ENCODE measurements around the gene TSC22D1.

DNA sequence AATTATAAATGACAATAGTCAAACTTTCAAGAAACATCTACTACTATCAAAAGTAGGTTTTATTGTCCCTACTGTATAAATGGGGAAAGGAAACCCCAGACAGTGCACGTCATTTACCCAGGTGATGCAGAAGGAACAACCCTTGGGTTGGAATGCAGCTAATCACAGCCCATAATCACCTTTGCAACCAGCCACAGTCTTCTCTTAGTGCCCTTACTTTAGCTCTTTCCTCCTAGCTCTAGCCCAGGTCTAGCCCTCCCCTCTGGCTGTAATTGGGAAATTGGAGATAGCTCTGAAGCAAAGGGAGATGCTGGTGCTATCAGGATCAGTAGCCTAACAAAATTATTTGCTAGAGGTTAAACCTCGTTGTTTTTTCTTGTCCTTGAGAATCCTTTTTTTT lies 25.5 kb upstream of the TSC22D1 start:
- TF ChIP-seq POLR2A (IDR thresholded peaks at IDR 0.05; ENCODE audit: low read length) (no peak), GATA1 (IDR thresholded peaks at IDR 0.05; ENCODE audit: low read depth, low read length) (no peak)
